H1 (cell line): ENCODE measurements around the gene PDCL3. TPM values are rescaled to one million over a fixed set of nuclear protein-coding genes. Genes with fewer than 3 reads are reported as not detected.

Source experiments
- CTCF ChIA-PET: fragments of 300-600 bp; sonication (Branson Sonifier 250); formaldehyde crosslinking; loops from one replicate; lab custom pipeline; 2021; ENCODE audit not compliant: partially characterized antibody; lab: Charles Lee
- POLR2A ChIA-PET: fragments of 300-600 bp; sonication (Branson Sonifier 250); formaldehyde crosslinking; loops from one replicate; lab custom pipeline; 2021; ENCODE audit warnings: inconsistent platforms; ENCODE audit not compliant: partially characterized antibody; lab: Charles Lee
- DNase-seq, 2 experiments: peaks; one replicate each; pipeline versions ENCODE4 v3.0.0 to v3.0.0-alpha.2; 2010 to 2022; ENCODE audit warnings: low spot score in 2 of 2, low read depth in 1 of 2, mixed read lengths in 1 of 2
- FAIRE-seq: peaks from 2 replicates; lab custom pipeline; 2011; peaks lifted over from hg19 to GRCh38; lab: Jason Lieb, UNC
- H2AFZ ChIP-seq: 2 replicates; pipeline ENCODE4 v1.8.1; 2012; ENCODE audit warnings: low read length, inconsistent platforms
- H2AK5ac ChIP-seq: 2 replicates; pipeline ENCODE4 v1.6.1; 2013; ENCODE audit warnings: low read depth, low read length
- H2BK120ac ChIP-seq: replicated peaks from 2 replicates; pipeline ENCODE3; 2013; ENCODE audit warnings: low read depth, low read length, inconsistent platforms
- H2BK12ac ChIP-seq: 2 replicates; pipeline ENCODE4 v1.6.1; 2013; ENCODE audit warnings: low read depth, low read length
- H2BK15ac ChIP-seq: 2 replicates; pipeline ENCODE4 v1.6.1; 2013; ENCODE audit warnings: low read length
- H2BK20ac ChIP-seq: 2 replicates; pipeline ENCODE4 v1.6.1; 2013; ENCODE audit warnings: low read length
- H2BK5ac ChIP-seq: 2 replicates; pipeline ENCODE4 v1.6.1; 2013; ENCODE audit warnings: low read depth, low read length
- H3K14ac ChIP-seq: 2 replicates; pipeline ENCODE4 v1.6.1; 2013; ENCODE audit warnings: inconsistent platforms; ENCODE audit not compliant: insufficient read length
- H3K18ac ChIP-seq: 2 replicates; pipeline ENCODE4 v1.6.1; 2013; ENCODE audit warnings: low read length; ENCODE audit errors: extremely low read depth
- H3K23ac ChIP-seq: 2 replicates; pipeline ENCODE4 v1.6.1; 2013; ENCODE audit warnings: inconsistent platforms; ENCODE audit not compliant: insufficient read length
- H3K23me2 ChIP-seq: 2 replicates; pipeline ENCODE4 v1.6.1; 2013; ENCODE audit warnings: low read depth, low read length
- H3K27ac ChIP-seq: 2 replicates; pipeline ENCODE4 v1.6.1; 2011; ENCODE audit warnings: low read depth, low read length, inconsistent platforms
- H3K27me3 ChIP-seq, 4 experiments: replicated peaks in 1 of 4; 1 replicate in 1 of 4; 2 replicates in 3 of 4; pipeline versions ENCODE4 v1.6.1 to v1.8.1; 2011 to 2013; ENCODE audit warnings: low read length in 3 of 4, mild to moderate bottlenecking in 3 of 4, inconsistent platforms in 2 of 4, mixed read lengths in 2 of 4, moderate library complexity in 1 of 4; ENCODE audit not compliant: control insufficient read depth in 3 of 4, insufficient read depth in 3 of 4; ENCODE audit errors: extremely low read depth in 1 of 4
- H3K36me3 ChIP-seq, 4 experiments: 2 replicates each; pipeline versions ENCODE4 v1.6.1 to v1.8.1; 2011 to 2013; ENCODE audit warnings: mild to moderate bottlenecking in 4 of 4, low read length in 3 of 4, moderate library complexity in 2 of 4, control low read depth in 1 of 4, inconsistent platforms in 1 of 4; ENCODE audit not compliant: insufficient read depth in 4 of 4, control insufficient read depth in 2 of 4
- H3K4ac ChIP-seq: replicated peaks from 2 replicates; pipeline ENCODE3; 2013; ENCODE audit warnings: low read length, low read depth, mixed read lengths, inconsistent platforms; ENCODE audit not compliant: insufficient read length
- H3K4me1 ChIP-seq, 4 experiments: replicated peaks in 1 of 4; 1 replicate in 1 of 4; 2 replicates in 3 of 4; pipeline versions ENCODE4 v1.6.1 to v1.8.1; 2011 to 2013; ENCODE audit warnings: low read length in 3 of 4, inconsistent platforms in 2 of 4, mixed read lengths in 1 of 4; ENCODE audit not compliant: insufficient read depth in 4 of 4, control insufficient read depth in 3 of 4
- H3K4me2 ChIP-seq, 2 experiments: 2 replicates each; pipeline versions ENCODE4 v1.6.1 to v1.8.1; 2011 to 2013; ENCODE audit warnings: low read depth in 2 of 2, low read length in 2 of 2, control low read depth in 1 of 2, inconsistent platforms in 1 of 2, mild to moderate bottlenecking in 1 of 2; ENCODE audit not compliant: insufficient read depth in 1 of 2
- H3K4me3 ChIP-seq, 4 experiments: fragments of 200-600, 300-600 bp in 1 of 4; sonication (generic), shearing (Covaris generic), sonication (Bioruptor Twin) in 1 of 4; 2 replicates each; pipeline versions ENCODE4 v1.5.1 to v1.8.1; 2011 to 2016; ENCODE audit warnings: low read length in 4 of 4, low read depth in 3 of 4, control low read depth in 2 of 4, inconsistent platforms in 2 of 4, mild to moderate bottlenecking in 2 of 4, mixed read lengths in 1 of 4, moderate library complexity in 1 of 4; ENCODE audit not compliant: insufficient read depth in 2 of 4; ENCODE audit errors: extremely low read depth in 1 of 4
- H3K56ac ChIP-seq: replicated peaks from 2 replicates; pipeline ENCODE3; 2013; ENCODE audit warnings: low read depth, mild to moderate bottlenecking, mixed read lengths, low read length, inconsistent platforms; ENCODE audit not compliant: insufficient read length
- H3K79me1 ChIP-seq: 2 replicates; pipeline ENCODE4 v1.6.1; 2013; ENCODE audit warnings: low read depth, low read length, control low read depth
- H3K79me2 ChIP-seq, 2 experiments: 2 replicates each; pipeline versions ENCODE4 v1.6.1 to v1.8.1; 2012 to 2013; ENCODE audit warnings: low read length in 2 of 2, mild to moderate bottlenecking in 2 of 2, inconsistent platforms in 1 of 2; ENCODE audit not compliant: insufficient read depth in 2 of 2, control insufficient read depth in 1 of 2
- H3K9ac ChIP-seq, 4 experiments: replicated peaks in 1 of 4; 1 replicate in 1 of 4; 2 replicates in 3 of 4; pipeline versions ENCODE4 v1.6.1 to v1.8.1; 2011 to 2013; ENCODE audit warnings: low read depth in 3 of 4, low read length in 3 of 4, control low read depth in 2 of 4, mild to moderate bottlenecking in 2 of 4, moderate library complexity in 2 of 4, inconsistent platforms in 1 of 4; ENCODE audit errors: extremely low read depth in 1 of 4
- H3K9me3 ChIP-seq, 2 experiments: 2 replicates each; pipeline versions ENCODE4 v1.6.1 to v1.8.1; 2012 to 2013; ENCODE audit warnings: mild to moderate bottlenecking in 2 of 2, moderate library complexity in 2 of 2, control low read depth in 1 of 2, inconsistent platforms in 1 of 2, low read depth in 1 of 2, low read length in 1 of 2, mixed read lengths in 1 of 2; ENCODE audit not compliant: insufficient read depth in 2 of 2
- H4K20me1 ChIP-seq, 2 experiments: replicated peaks in 1 of 2; 2 replicates each; pipeline versions ENCODE3 to v1.8.1; 2011 to 2013; ENCODE audit warnings: inconsistent platforms in 2 of 2, low read length in 2 of 2, mild to moderate bottlenecking in 1 of 2; ENCODE audit not compliant: insufficient read depth in 2 of 2, control insufficient read depth in 1 of 2
- H4K5ac ChIP-seq: 2 replicates; pipeline ENCODE4 v1.6.1; 2013; ENCODE audit warnings: low read length, low read depth, mixed read lengths, inconsistent platforms; ENCODE audit not compliant: insufficient read length
- H4K8ac ChIP-seq: 2 replicates; pipeline ENCODE4 v1.8.0; 2013; ENCODE audit warnings: mild to moderate bottlenecking, moderate library complexity, low read length, inconsistent platforms; ENCODE audit not compliant: insufficient read depth; ENCODE audit errors: extremely low read depth
- H4K91ac ChIP-seq: replicated peaks from 2 replicates; pipeline ENCODE3; 2013; ENCODE audit warnings: low read length, mixed read lengths, inconsistent platforms; ENCODE audit not compliant: insufficient read length
- BACH1 ChIP-seq: IDR thresholded peaks from 2 replicates; pipeline ENCODE4 v1.6.1; 2012; ENCODE audit warnings: low read length, improper control_type of control experiment
- NANOG ChIP-seq: IDR thresholded peaks from 2 replicates; pipeline ENCODE4 v1.6.1; 2011; ENCODE audit warnings: low read length, low read depth, mild to moderate bottlenecking, inconsistent platforms; ENCODE audit not compliant: insufficient read depth, poor library complexity, severe bottlenecking
- POU5F1 ChIP-seq: IDR thresholded peaks from 2 replicates; pipeline ENCODE4 v1.6.1; 2011; ENCODE audit warnings: low read depth, mild to moderate bottlenecking, low read length, moderate library complexity
- RBBP5 ChIP-seq: IDR thresholded peaks from 2 replicates; pipeline ENCODE4 v1.7.1; 2012; ENCODE audit warnings: low read depth, mild to moderate bottlenecking, inconsistent platforms, low read length, moderate library complexity, borderline replicate concordance
- RFX5 ChIP-seq: IDR thresholded peaks from 2 replicates; pipeline ENCODE4 v1.6.1; 2011; ENCODE audit warnings: low read depth, low read length, improper control_type of control experiment, borderline replicate concordance
- SIX5 ChIP-seq: IDR thresholded peaks from 2 replicates; pipeline ENCODE4 v1.6.1; 2011; ENCODE audit warnings: mild to moderate bottlenecking, low read depth, low read length
- SRF ChIP-seq: IDR thresholded peaks from 2 replicates; pipeline ENCODE4 v1.6.1; 2011; ENCODE audit warnings: mild to moderate bottlenecking, low read depth, low read length, moderate library complexity
- TCF12 ChIP-seq: IDR thresholded peaks from 2 replicates; pipeline ENCODE4 v1.6.1; 2011; ENCODE audit warnings: low read depth, mild to moderate bottlenecking, low read length
- TEAD4 ChIP-seq: IDR thresholded peaks from 2 replicates; pipeline ENCODE4 v1.6.1; 2012; ENCODE audit warnings: low read depth, low read length, inconsistent platforms, mixed read lengths
- WGBS, 2 experiments: shearing (Covaris generic) in 1 of 2; methylation state at CpG; one replicate each; pipeline versions ENCODE4 v1.1.6 to v1.1.7; 2013 to 2015; ENCODE audit warnings: low lambda C conversion rate in 2 of 2, mixed read lengths in 2 of 2, inconsistent platforms in 1 of 2, low coverage in 1 of 2, missing lambda C conversion rate in 1 of 2; ENCODE audit not compliant: insufficient replicate concordance in 2 of 2, insufficient coverage in 1 of 2, insufficient read length in 1 of 2; ENCODE audit errors: extremely low coverage in 1 of 2, missing lambda C conversion rate in 1 of 2; 5-methylcytosine and 5-hydroxymethylcytosine counted together
- polyA plus RNA-seq, 7 experiments: library from polyadenylated mRNA; depleted of rRNA in 3 of 7; stranded (reverse) in 5 of 7; unstranded in 2 of 7; fragments of >200 nt in 5 of 7; fragments of 200-250 nt in 2 of 7; gene quantifications; 1 replicate in 5 of 7; 2 replicates in 1 of 7; 4 replicates in 1 of 7; pipeline versions ENCODE4 v1.2.1 to v1.2.3, GENCODE V29; 2011 to 2013; ENCODE audit warnings: missing spikeins in 2 of 7, mixed read lengths in 2 of 7
- total RNA-seq: library from RNA; stranded (reverse); fragmentation: NEBNext Ultra II Directional; extraction: Animal tissue kit (Norgen Biotek cat#: 25700); gene quantifications from 2 replicates; pipeline ENCODE4 v1.2.1, GENCODE V29; 2021

Gene PDCL3
- total and polyA plus RNA-seq, 2 of the 8 experiments (the other 6 are each of a cell fraction or from before 2014, with no cell fraction given), result 19.8 to 29.4 TPM

DNA sequence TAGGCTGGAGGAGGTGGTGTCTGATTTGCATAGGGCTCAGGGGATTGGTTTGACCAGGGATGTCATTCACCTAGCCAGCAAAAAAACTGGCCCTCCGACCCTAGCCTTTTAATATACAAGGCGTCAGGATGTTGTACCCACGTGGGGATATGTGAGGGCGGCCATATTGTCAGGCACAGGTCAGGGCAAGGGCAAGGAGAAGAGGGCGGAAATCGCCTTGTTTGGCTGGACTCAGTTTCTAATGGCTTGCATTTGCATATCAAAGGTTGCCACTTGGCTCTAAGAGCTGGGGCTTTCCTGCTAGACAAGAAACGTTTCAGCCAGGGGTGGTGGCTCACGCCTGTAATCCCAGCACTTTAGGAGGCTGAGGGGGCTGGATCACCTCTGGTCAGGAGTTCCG is 24.9 kb upstream of the PDCL3 start:
- Histone ChIP-seq H3K4me1 (no peaks in the 10 kb centered on the region), H3K23me2 (no peaks in the 10 kb centered on the region), H4K20me1 (no peaks in the 10 kb centered on the region), H2AFZ (no peak overlapping the region), H2BK20ac (no peak overlapping the region), H3K27me3 (no peaks in the 10 kb centered on the region), H3K9me3 (peaks cover 0 to 2% of the 10 kb centered on the region in 2 experiments; a peak in 1 of 4 replicates), H4K5ac (no peak overlapping the region), H3K79me2 (no peaks in the 10 kb centered on the region), H2BK5ac (no peak overlapping the region), H3K4ac (no peak overlapping the region), H3K4me2 (no peak overlapping the region), H4K8ac (no peak overlapping the region), H3K18ac (no peak overlapping the region), H3K79me1 (no peaks in the 10 kb centered on the region), H2AK5ac (no peak overlapping the region), H2BK120ac (no peak overlapping the region), H3K27ac (no peak overlapping the region), H2BK15ac (no peak overlapping the region), H2BK12ac (no peak overlapping the region), H4K91ac (no peak overlapping the region), H3K36me3 (no peaks in the 10 kb centered on the region), H3K9ac (no peak overlapping the region), H3K23ac (no peak overlapping the region), H3K56ac (no peak overlapping the region), H3K4me3 (no peak overlapping the region), H3K14ac (no peak overlapping the region)
- peak; percentile 19 to 44 for DNase-seq
- POLR2A ChIA-PET, result no interaction called here
- CTCF ChIA-PET, result no interaction called here
- WGBS, 2 experiments, result 78% methylated on average over 9 of the region's 9 CpGs; no CpG with 5 or more reads in 1 of the 2 experiments
- no peak for FAIRE-seq
- TF ChIP-seq POU5F1 (0 out of 2 replicates have a peak, but pooled peaks have one; percentile 58), SIX5 (no peak), SRF (peak; percentile 61), RFX5 (no peak), TEAD4 (no peak), RBBP5 (no peak), NANOG (peak; percentile 76), BACH1 (no peak), TCF12 (no peak)
